Suprapubic skin (tissue), 4 donors: ENCODE results near the gene TAOK2.

Source experiments
- EP300 ChIP-seq: sonication (generic); formaldehyde crosslinking; IDR thresholded peaks from one replicate; pipeline ENCODE4 v1.6.1; 2017; ENCODE audit warnings: antibody characterized with exemption
- POLR2AphosphoS5 ChIP-seq, 3 donors: sonication (generic); formaldehyde crosslinking; IDR thresholded peaks; one replicate each; pipeline ENCODE4 v1.6.1; 2017; ENCODE audit warnings: antibody characterized with exemption in 3 of 3
- TF ChIP-seq, protein P1 (sequence below), 2 donors: fragments of 200-600 bp in 1 of 2; fragments of 450-650 bp in 1 of 2; sonication (generic) in 1 of 2; IDR thresholded peaks; one replicate each; pipeline ENCODE4 v1.5.1; 2016 to 2019; ENCODE audit warnings: antibody characterized with exemption in 2 of 2, mild to moderate bottlenecking in 1 of 2, moderate library complexity in 1 of 2

DNA sequence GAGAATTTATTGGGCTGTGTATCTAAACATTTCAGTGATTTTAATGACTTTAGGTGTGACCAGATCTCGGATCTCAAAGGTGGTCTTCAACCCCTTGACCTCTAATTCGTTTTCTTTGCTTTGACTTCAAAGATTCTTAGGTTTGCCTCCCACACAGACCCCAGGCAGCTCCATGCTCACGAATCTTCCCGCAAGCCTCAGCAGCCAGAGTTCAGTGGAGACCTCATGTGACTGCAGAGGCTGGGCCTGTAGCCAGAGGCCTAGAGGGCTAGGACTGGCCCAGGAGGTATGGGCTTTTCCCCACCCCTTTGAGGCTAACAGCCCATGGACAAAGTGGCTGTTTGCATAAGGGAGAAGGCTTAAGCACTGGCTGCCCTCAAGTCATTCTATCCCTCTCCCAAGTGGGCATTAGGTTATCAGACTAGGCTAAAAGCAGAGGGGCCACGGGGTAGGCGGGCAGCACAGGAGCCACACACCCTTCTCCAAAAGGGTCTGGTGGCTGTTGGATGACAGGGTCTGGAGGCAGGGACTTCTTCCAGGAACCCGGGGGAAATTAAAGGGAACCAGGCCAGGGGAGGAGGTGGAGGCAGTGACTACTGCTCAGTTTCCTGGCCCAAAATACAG, 18.8 kb downstream of the TAOK2 start:
- TF ChIP-seq, protein P1, sequence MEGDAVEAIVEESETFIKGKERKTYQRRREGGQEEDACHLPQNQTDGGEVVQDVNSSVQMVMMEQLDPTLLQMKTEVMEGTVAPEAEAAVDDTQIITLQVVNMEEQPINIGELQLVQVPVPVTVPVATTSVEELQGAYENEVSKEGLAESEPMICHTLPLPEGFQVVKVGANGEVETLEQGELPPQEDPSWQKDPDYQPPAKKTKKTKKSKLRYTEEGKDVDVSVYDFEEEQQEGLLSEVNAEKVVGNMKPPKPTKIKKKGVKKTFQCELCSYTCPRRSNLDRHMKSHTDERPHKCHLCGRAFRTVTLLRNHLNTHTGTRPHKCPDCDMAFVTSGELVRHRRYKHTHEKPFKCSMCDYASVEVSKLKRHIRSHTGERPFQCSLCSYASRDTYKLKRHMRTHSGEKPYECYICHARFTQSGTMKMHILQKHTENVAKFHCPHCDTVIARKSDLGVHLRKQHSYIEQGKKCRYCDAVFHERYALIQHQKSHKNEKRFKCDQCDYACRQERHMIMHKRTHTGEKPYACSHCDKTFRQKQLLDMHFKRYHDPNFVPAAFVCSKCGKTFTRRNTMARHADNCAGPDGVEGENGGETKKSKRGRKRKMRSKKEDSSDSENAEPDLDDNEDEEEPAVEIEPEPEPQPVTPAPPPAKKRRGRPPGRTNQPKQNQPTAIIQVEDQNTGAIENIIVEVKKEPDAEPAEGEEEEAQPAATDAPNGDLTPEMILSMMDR (IDR thresholded peaks at IDR 0.05), result no peak
- no peak for TF ChIP-seq POLR2AphosphoS5 (IDR thresholded peaks at IDR 0.05)
- TF ChIP-seq EP300, result no peak
